GM10847 (cell line): ENCODE results near the gene GEMIN5.

Source experiments
- POLR2A ChIP-seq: IDR thresholded peaks from 2 replicates; pipeline ENCODE4 v1.6.1; 2011; ENCODE audit not compliant: insufficient read length; ENCODE audit errors: extremely low read depth

The GEMIN5 gene

DNA sequence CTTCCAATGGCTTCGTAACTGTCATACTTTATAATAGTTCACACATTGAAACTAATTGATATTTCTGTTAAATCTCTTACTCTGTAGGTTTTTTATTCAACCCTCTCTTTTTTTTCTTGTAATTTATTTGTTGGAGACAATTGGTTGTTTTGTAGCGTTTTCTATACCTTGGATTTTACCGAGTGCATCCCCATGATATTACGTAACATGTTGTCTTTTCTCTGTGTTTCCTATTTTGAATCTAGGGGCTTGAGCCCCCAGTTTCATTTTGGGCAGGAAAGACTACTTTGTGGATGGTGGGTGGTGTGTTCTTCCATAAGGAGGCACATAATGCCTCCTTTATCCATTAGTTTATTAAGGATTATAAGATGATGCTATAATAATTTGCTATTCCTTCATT, 10.3 kb upstream of the GEMIN5 start:
- TF ChIP-seq POLR2A: no peak

DNA sequence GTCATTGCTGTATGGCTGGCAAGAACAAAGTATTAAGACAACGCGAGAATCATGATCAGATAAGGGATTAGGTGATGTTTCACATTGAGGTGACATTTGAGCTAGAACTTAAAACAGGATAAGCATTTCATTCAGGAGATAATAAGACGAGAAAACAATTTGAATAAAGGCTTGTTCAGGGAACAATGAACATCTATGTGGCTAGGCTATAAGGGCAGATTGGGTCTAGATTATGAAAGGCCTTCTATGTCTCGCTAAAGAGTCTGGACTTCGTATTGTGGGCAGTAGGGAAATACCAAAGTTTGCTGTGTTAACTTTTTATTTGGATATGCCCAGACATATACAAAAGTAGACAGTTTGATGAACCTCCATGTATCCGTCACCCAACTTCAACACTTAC, 9.8 kb upstream of the GEMIN5 start:
- TF ChIP-seq POLR2A: no peak

DNA sequence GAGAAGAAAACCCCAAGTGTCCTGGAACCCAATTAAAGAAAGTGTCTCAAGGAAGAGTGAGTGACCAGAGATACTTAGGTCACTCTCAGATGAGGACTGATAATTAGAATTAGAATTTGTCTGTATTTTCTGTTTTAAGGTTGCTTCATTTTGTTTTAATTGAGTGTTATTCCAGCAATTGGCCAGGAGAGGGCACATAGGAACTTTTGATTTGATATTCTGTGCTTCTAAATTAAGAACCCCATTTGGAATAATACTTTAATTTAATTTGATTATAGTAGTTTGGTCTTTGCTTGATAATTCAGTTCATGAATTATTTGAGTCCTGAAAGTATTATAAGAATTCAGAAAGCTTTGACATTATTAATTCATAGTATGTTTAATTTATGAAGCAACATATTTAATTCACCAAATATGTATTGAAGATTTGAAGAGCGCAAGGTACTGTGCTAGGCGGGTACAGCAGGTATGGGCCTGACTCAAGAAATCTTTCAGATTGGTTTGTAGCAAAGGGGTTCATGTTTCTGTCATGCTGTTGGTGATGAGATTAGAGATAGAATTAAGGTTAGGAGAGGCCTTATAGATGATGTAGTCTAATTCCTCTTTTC, 7.8 kb upstream of the GEMIN5 start:
- no peak for TF ChIP-seq POLR2A

DNA sequence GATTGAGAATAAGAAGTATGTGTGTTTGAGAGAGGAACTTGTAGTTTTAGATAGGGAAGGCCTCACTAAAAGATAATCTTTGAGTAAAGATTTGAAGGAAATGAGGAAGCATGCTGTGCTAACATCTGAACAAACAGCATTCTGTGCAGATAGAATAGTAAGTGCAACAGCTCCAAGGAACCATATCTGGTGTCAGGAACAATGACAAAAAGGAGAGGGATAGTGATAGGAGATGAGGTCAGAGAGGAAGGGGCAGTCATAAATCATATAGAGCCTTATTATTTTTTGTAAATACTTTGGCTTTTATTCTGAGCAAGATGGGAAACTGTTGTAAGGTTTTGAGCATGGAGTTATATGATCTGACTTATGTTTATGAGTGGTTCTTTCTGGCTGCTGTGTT, 6.7 kb upstream of the GEMIN5 start:
- TF ChIP-seq POLR2A: no peak

DNA sequence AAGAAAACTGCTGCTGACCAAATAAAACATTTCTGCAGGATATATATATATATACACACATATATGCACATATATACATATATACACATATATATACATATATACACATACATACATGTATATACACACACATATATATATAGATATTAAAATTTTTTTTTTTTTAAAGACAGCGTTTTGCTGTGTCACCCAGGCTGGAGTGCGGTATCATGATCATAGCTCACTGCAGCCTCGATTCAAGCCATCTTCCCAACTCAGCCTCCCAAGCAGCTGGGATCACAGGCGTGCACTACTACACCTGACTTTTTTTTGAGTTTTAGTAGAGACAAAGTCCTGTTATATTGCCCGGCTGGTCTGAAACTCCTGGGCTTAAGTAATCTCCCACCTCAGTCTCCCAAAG, 5.5 kb upstream of the GEMIN5 start:
- TF ChIP-seq POLR2A: no peak

DNA sequence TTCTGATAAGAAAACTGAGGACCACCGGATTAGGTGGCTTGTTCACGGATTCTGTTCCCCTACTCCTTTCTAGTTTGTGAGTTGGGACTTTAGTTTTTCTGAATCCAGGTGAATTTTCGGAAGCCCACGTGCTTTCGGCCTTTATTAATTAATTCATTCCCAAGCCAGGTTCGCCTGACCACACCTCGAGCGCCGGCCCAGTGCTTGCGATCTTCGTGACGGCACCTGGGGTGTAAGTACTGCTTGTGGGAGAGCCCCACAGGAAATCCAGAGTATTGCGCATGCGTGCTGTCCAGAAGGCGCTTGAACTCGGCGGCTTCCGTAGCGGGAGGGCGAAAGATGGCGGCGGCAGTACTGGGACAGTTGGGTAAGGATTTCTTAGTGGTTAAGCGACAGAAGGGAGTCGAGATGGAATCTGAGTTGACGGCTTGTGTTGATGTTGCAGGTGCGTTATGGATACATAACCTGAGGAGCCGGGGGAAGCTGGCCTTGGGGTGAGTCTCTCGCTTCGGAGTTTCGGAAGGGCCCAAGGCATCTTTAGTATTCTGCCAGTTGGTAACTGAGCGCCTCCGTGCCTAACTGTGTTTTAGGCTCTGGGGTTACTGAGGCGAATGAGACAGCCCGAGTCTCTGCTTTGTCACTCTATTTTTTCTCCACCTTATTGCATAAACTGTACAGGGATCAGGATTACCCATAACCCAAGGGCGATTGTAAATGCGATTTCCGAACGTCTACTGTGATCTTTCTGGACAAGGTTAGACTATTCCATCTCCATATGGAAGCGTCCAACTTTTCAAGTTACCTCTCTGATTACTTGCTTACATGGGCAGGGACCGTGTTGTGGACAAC, 3.0 kb upstream of the GEMIN5 start, which contains the start of gene MRPL22:
TSS of gene MRPL22 (plus strand) at position 302 of the 849 bp plus-strand sequence. CDS start at position 340, 38 bp downstream.
- peak; percentile 83 for TF ChIP-seq POLR2A

DNA sequence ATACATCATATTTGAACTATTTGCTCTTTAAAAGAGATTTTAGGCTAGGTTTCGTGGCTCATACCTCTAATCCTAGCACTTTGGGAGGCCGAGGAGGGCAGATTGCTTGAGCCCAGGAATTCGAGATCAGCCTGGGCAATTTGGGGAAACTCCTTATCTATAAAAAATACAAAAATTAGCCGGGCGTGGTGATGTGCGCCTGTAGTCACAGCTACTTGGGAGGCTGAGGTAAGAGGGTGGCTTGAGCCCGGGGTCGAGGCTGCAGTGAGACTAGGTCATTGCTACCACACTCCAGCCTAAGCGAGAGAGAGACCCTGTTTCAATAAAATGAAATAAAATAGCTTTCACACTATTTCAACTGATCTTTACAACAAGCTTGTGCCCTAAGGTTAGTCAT, 2.4 kb upstream of the GEMIN5 start:
- no peak for TF ChIP-seq POLR2A

DNA sequence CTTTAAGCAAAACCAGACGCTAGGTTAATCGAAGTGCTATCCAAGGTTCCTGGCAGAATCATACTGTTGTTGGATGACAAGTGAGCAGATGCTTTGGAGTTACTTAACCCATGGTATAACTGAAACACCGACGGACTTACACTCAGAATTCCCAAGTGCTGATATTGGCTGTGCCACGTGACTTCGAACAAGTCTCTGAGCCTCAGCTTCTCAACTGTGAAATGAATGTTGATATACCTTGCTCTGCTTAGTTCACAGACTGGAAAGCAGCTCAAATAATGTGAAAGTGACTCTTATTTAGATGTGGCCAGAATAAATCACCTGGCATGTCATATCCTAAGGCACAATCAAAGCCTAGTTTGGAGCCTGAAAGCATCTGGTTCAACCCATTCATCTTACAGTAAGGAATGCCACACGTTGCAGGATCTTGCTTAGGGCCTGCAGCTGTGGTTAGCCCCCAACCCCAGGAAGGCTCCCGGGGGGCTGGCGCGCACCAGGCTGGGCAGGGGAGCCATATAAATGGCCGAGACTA, 759 bp downstream of the GEMIN5 start:
- TF ChIP-seq POLR2A: no peak

DNA sequence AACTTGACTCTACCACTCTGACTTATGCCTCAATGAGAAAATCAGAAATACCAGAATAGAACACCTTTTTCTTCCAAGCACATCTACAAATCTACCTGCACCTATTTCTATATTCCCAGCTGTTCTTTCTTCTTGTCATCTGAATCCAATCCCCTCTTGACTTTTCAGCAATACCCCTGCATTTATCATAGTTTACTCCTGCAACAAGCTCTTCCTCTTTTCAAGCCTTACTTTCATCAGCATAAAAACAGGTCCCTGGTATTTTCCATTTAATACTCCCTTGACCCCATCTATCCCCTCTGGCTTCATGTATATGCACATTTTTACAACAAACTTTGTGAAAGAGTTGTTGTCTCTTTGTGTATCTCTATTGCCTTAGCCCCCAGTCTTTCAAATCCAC, 3.1 kb downstream of the GEMIN5 start:
- no peak for TF ChIP-seq POLR2A

DNA sequence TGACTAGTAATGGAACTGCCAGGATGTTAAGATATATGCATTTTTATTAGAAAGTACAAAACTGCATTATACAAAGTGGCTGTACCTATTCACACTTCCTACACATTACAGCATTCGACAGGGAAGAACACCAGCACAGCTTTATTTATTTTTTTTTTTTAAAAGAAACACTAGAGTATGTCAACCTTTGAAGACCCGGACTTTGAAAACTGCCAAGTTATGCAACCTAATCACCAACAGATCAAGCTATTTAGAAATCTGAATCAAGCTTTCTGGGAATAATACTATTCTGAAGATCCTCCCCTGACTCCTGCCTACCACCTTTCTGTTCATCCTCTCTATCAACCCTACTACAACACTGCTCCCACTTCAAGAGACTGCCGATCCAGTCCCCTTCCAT, 4.5 kb downstream of the GEMIN5 start:
- TF ChIP-seq POLR2A: no peak

DNA sequence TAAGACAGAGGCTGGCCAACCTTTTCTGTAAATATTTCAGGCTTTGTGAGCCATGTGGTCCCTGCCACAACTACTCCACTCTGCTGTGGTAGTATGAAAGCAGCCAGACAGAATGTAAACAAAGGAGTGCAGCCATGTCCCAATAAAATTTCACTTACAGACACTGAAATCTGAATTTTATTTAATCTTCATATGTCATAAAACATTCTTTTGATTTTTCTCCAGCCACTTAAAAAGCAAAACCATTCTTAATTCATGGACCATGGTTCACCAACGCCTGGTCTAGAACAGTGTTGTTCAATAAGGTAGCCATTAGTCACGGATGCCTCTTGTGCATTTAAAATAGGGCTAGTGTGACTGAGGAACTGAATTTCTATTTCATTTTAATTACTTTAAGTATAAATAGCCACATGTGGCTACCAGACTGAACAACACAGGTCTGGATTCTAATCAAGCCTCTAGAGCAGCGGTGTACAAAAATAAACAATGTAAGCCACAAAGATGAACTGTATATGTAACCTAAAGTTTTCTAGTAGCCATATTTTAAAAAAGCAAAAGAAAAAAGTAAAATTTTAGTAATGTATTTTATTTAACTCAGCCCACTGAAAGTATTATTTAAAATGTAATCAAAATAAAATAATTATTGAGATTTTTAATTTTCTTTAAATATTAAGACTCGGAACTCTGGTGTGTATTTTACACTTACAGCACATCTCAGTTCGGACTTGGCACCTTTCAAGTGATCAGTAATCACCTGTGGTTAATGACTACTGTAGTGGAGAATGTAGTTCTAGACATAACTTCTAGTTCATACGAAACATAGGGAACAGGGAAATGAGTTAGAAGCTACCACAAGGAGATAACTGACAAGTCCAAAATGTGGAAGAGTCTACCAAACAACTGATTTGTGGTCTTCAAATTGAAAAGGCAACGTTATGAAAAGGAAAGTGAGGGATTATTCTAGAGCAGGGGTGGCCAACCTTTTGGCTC, 14.3 kb downstream of the GEMIN5 start:
- no peak for TF ChIP-seq POLR2A

DNA sequence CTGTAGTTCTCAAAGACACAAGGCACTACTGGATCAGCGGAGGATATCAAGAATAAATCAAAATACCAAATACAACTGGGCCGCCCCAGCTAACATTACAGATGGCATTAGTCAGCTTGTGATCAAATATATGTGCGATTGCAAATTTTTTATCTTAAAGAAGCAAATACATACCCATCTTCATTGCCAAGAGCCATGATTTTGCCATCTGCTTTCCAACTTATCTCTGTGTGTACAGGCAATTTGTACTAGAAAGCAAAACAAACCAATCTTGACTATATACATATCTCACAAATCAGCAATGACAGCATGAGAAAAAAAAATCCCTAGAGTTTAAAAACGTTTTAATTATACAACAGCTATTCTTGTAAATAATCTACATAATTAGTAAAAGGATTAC, 20.3 kb downstream of the GEMIN5 start:
- no peak for TF ChIP-seq POLR2A

DNA sequence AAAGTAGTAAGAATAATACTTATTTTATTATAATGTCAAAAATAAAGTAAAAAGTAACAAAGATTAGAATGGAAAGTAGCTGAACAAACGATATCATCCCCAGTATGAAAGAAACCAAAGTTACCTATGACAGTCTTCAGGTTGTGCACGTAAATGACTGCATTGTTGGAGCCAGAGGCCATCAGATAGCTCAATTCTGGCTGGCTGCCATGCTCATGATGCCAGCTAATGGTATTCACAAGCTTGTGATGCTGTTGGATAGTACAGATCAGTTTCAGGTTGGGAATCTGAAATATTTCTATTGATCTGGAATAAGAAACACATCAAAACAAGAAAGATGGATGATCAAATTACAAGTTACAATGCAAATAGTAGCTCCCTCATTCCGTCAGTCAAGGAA, 21.1 kb downstream of the GEMIN5 start:
- no peak for TF ChIP-seq POLR2A

DNA sequence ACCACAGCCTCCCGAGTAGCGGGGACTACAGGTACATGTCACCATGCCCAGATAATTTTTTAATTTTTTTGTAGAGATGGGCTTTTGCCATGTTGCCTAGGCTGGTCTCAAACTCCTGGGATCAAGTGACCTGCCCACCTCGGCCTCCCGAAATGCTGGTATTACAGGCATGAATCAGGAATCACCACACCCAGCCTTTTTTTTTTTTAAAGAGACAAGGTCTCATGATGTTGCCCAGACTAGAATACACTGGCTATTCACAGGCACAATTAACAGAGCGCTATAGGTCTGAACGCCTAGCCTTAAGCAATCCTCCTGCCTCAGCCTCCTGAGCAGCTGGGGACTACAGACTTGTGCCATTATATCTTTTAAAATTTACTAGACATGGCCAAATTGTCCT, 36.1 kb downstream of the GEMIN5 start:
- no peak for TF ChIP-seq POLR2A

DNA sequence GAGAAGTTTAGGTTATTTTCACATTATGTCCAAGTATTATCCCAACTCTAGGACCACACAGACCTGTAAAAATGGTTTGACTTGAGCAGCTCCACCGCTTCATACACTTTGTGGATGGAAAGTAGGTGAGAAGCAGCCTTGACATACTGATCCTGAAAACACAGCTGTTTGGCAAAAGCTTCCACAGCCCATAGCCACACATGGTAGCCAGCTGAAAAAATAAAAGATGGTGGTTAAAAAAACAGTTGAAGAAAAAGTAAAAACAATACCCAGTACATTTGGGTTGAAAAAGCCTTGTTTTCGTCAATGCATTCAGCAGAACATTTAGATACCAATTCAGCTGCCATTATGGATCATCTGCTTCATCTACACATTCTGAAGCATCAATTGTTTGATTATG, 36.7 kb downstream of the GEMIN5 start:
- TF ChIP-seq POLR2A: no peak
